Measurements from ENCODE around the gene C17orf50. TPM values are rescaled to one million over a fixed set of nuclear protein-coding genes. Genes with fewer than 3 reads are reported as not detected.

The C17orf50 gene
- total and polyA plus RNA-seq, 2 experiments from 2014 or later, result not detected

GRCh38 chr17:35773679-35774425 is 13.2 kb downstream of the C17orf50 start:
- Histone ChIP-seq H3K27ac (peak overlapping the region; percentile 65), H3K4me1 (ENCODE audit: insufficient read depth) (peaks cover 33% of the 10 kb centered on the region), H3K9me2 (replicated peaks; ENCODE audit: insufficient read depth) (no peaks in the 10 kb centered on the region), H3K36me3 (replicated peaks; ENCODE audit: insufficient read depth, low read depth) (no peaks in the 10 kb centered on the region), H3K27me3 (no peaks in the 10 kb centered on the region), H3K4me3 (no peak overlapping the region), H2AFZ (no peak overlapping the region), H3K4me2 (no peak overlapping the region), H4K20me1 (ENCODE audit: insufficient read depth, poor library complexity, severe bottlenecking) (no peaks in the 10 kb centered on the region), H3K9me3 (ENCODE audit: low read depth) (no peaks in the 10 kb centered on the region), H3K79me2 (no peaks in the 10 kb centered on the region)
- DNase-seq (ENCODE audit: low spot score), result no peak
- no peak for TF ChIP-seq EZH2 (IDR thresholded peaks at IDR 0.05; ENCODE audit: borderline replicate concordance)
- no peak for TF ChIP-seq CTCF (IDR thresholded peaks at IDR 0.05; ENCODE audit: poor library complexity)
- TF ChIP-seq EZH2phosphoT487 (IDR thresholded peaks at IDR 0.05; ENCODE audit: low read depth, severe bottlenecking, unreplicated experiment), result no peak
- 71% methylated on average over 10 of the region's 10 CpGs for WGBS (ENCODE audit: low lambda C conversion rate, missing lambda C conversion rate)

- DNase-seq (ENCODE audit: low spot score), result peak; percentile 57
- Histone ChIP-seq H3K27ac (peak overlapping the region; percentile 65), H3K4me3 (no peak overlapping the region), H3K4me1 (ENCODE audit: insufficient read depth) (peaks cover 33% of the 10 kb centered on the region), H2AFZ (no peak overlapping the region), H3K9me2 (replicated peaks; ENCODE audit: insufficient read depth) (no peaks in the 10 kb centered on the region), H3K27me3 (no peaks in the 10 kb centered on the region), H4K20me1 (ENCODE audit: insufficient read depth, poor library complexity, severe bottlenecking) (no peaks in the 10 kb centered on the region), H3K9me3 (ENCODE audit: low read depth) (no peaks in the 10 kb centered on the region), H3K36me3 (replicated peaks; ENCODE audit: insufficient read depth, low read depth) (no peaks in the 10 kb centered on the region), H3K79me2 (no peaks in the 10 kb centered on the region), H3K4me2 (peak overlapping the region; percentile 33)
- WGBS (ENCODE audit: low lambda C conversion rate, missing lambda C conversion rate), result 54% methylated on average over 5 of the region's 5 CpGs
- no peak for TF ChIP-seq EZH2phosphoT487 (IDR thresholded peaks at IDR 0.05; ENCODE audit: low read depth, severe bottlenecking, unreplicated experiment)
- no peak for TF ChIP-seq CTCF (IDR thresholded peaks at IDR 0.05; ENCODE audit: poor library complexity)
- no peak for TF ChIP-seq EZH2 (IDR thresholded peaks at IDR 0.05; ENCODE audit: borderline replicate concordance)
These were observed 13.8 kb downstream of the C17orf50 start for GRCh38 chr17:35774499-35774898.

DNA sequence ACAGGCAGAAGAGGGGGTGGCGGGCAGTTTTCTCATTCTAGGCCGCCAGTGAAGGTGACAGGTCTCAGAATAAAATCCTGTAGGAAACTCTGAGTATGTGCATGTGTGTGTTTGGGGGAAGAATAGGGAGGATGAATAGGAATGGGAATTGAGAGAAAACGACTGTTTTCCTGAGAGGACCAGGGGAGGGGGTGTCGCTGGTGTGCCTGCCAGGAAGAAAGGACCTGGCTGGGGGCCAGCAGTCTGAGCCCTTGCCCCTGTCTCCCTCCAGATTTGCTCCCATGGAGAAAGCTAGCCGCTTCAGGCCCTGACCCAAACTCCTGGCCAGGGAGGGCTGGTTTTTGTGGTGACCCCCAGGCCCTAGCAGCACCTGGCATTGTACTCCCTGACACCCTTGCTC is 14.4 kb downstream of the C17orf50 start:
- 57% methylated on average over 5 of the region's 5 CpGs for WGBS (ENCODE audit: low lambda C conversion rate, missing lambda C conversion rate)
- peak overlapping the region; percentile 65 for H3K27ac ChIP-seq
- H3K36me3 ChIP-seq (replicated peaks; ENCODE audit: insufficient read depth, low read depth), result no peaks in the 10 kb centered on the region
- H2AFZ ChIP-seq, result no peak overlapping the region
- H3K4me1 ChIP-seq (ENCODE audit: insufficient read depth), result peaks cover 33% of the 10 kb centered on the region
- H3K9me3 ChIP-seq (ENCODE audit: low read depth), result no peaks in the 10 kb centered on the region
- no peaks in the 10 kb centered on the region for H3K27me3 ChIP-seq
- no peaks in the 10 kb centered on the region for H4K20me1 ChIP-seq (ENCODE audit: insufficient read depth, poor library complexity, severe bottlenecking)
- no peak overlapping the region for H3K4me3 ChIP-seq
- no peaks in the 10 kb centered on the region for H3K9me2 ChIP-seq (replicated peaks; ENCODE audit: insufficient read depth)
- H3K79me2 ChIP-seq, result no peaks in the 10 kb centered on the region
- TF ChIP-seq EZH2 (IDR thresholded peaks at IDR 0.05; ENCODE audit: borderline replicate concordance) (no peak), CTCF (IDR thresholded peaks at IDR 0.05; ENCODE audit: poor library complexity) (no peak), EZH2phosphoT487 (IDR thresholded peaks at IDR 0.05; ENCODE audit: low read depth, severe bottlenecking, unreplicated experiment) (no peak)
- peak overlapping the region; percentile 33 for H3K4me2 ChIP-seq
- no peak for DNase-seq (ENCODE audit: low spot score)

All from hepatocyte (in vitro differentiated cells).